Mammary epithelial cell (primary cell): Measurements from ENCODE around the gene SNAP25.

Experiments
- CTCF ChIP-seq, 2 donors: IDR thresholded peaks in 1 of 2; conservative IDR thresholded peaks in 1 of 2; 2 replicates each; pipeline ENCODE4 v1.5.1; 2011 to 2012; ENCODE audit warnings: inconsistent platforms in 2 of 2, low read length in 2 of 2, mild to moderate bottlenecking in 2 of 2, control low read depth in 1 of 2, low read depth in 1 of 2; ENCODE audit not compliant: insufficient read depth in 1 of 2; ENCODE audit errors: extremely low read depth in 1 of 2
- EZH2 ChIP-seq: IDR thresholded peaks from 2 replicates; pipeline ENCODE4 v1.6.1; 2012; ENCODE audit warnings: low read length, inconsistent platforms, borderline replicate concordance

GRCh38 chr20:10303852-10304251 lies 85.2 kb downstream of the SNAP25 start:
- TF ChIP-seq CTCF (conservative IDR thresholded peaks at IDR 0.05 in 1 of 2, IDR thresholded peaks at IDR 0.05 in 1 of 2; ENCODE audit: extremely low read depth in 1 of 2, insufficient read depth in 1 of 2, low read depth in 1 of 2, low read length in 2 of 2) (no peak), EZH2 (no peak)
